ENCODE results near the gene PKD1.

DNA sequence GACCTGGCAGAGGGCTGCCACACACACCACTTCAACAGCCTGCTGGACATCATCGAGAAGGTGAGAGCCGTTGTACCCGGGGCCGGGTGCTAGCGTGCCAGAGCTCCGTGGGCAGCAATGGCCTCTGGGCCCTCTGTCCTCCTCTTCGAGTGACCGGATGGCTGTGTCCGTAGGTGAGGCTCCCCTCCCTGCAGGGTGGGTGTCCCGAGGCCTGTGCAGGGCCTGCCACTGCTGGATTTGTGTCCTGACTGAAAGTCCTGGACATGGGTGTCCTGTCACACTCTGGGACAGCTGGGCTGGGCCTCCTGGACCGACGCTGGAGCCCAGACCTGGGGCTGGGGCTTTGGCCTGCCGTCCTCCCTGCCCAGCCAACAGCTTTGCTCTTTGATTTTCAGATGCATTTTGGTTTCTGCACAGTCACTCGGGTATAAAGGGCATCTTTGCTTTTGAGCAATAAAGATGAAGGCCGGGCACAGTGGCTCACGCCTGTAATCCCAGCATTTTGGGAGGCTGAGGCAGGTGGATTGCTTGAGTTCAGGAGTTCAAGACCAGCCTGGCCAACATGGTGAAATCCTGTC is 71.2 kb downstream of the PKD1 start:
- TF ChIP-seq POLR2AphosphoS5 (IDR thresholded peaks at IDR 0.05; ENCODE audit: borderline replicate concordance, low read depth, low read length) = no peak
- TF ChIP-seq FOXP2 (optimal IDR thresholded peaks at IDR 0.05; ENCODE audit: control extremely low read depth, extremely low read length, insufficient read depth) = no peak
- TF ChIP-seq EZH2 (IDR thresholded peaks at IDR 0.05) = no peak
